PC-3 (cell line): Measurements from ENCODE around the gene P3H3. TPM values are rescaled to one million over a fixed set of nuclear protein-coding genes. Genes with fewer than 3 reads are reported as not detected.
A peak's percentile ranks its signal among the peaks of the same experiment; 100 is the strongest.
"Not testable (repeated sequence)": the region's sequence is repeated elsewhere in the genome, so short reads cannot be mapped to it uniquely, and the experiment has no call there.

Experiments used
- ATAC-seq: fragments of 200-7000 bp; cut with Tn5 transposase; 2 replicates; pipeline ENCODE4 v1.9.1; 2020; ENCODE audit warnings: mild to moderate bottlenecking, moderate library complexity
- BruUV-seq: library from RNA; stranded (reverse); fragments of 400-500 nt; replicated peaks from 2 replicates; lab custom pipeline; 2021; lab: Mats Ljungman, UMichigan
- CTCF ChIA-PET: fragments of 300-600 bp; sonication (Branson Sonifier 250); formaldehyde crosslinking; loops from one replicate; lab custom pipeline; 2022; ENCODE audit warnings: antibody characterized with exemption; lab: Charles Lee
- POLR2A ChIA-PET: fragments of 300-600 bp; sonication (Branson Sonifier 250); formaldehyde crosslinking; loops from one replicate; lab custom pipeline; 2022; ENCODE audit warnings: antibody characterized with exemption; ENCODE audit not compliant: unreplicated experiment; lab: Charles Lee
- DNase-seq: peaks from one replicate; pipeline ENCODE4 v3.0.0-alpha.2; 2015
- H2AFZ ChIP-seq: fragments of 300-600 bp; sonication (generic); 2 replicates; pipeline ENCODE4 v1.6.0; 2016; ENCODE audit warnings: antibody characterized with exemption, low read length
- H3F3A ChIP-seq: fragments of 300-600 bp; sonication (generic); one replicate; pipeline ENCODE4 v1.6.0; 2017; ENCODE audit warnings: antibody characterized with exemption, low read length, control low read depth, mild to moderate bottlenecking; ENCODE audit not compliant: unreplicated experiment
- H3K27ac ChIP-seq: fragments of 300-600 bp; sonication (generic); 2 replicates; pipeline ENCODE4 v1.5.1; 2016; ENCODE audit warnings: mild to moderate bottlenecking, low read length
- H3K27me3 ChIP-seq: fragments of 300-600 bp; sonication (generic); 2 replicates; pipeline ENCODE4 v1.6.1; 2016; ENCODE audit warnings: low read length, mixed read lengths
- H3K36me3 ChIP-seq: fragments of 300-600 bp; sonication (generic); 2 replicates; pipeline ENCODE4 v1.6.1; 2016; ENCODE audit warnings: low read depth, mixed run types, low read length, mixed read lengths
- H3K4me1 ChIP-seq: fragments of 300-600 bp; sonication (generic); 2 replicates; pipeline ENCODE4 v1.5.1; 2016; ENCODE audit warnings: low read length; ENCODE audit not compliant: insufficient read depth
- H3K4me2 ChIP-seq: fragments of 300-600 bp; sonication (generic); 2 replicates; pipeline ENCODE4 v1.6.0; 2016; ENCODE audit warnings: low read length
- H3K4me3 ChIP-seq: fragments of 300-600 bp; sonication (generic); 2 replicates; pipeline ENCODE4 v1.5.1; 2016; ENCODE audit warnings: mild to moderate bottlenecking, low read length, mixed read lengths
- H3K79me2 ChIP-seq: fragments of 300-600 bp; sonication (generic); 2 replicates; pipeline ENCODE4 v1.6.1; 2017; ENCODE audit warnings: low read length, mixed read lengths
- H3K9ac ChIP-seq: fragments of 300-600 bp; sonication (generic); 2 replicates; pipeline ENCODE4 v1.6.0; 2016; ENCODE audit warnings: mild to moderate bottlenecking, low read length
- H3K9me2 ChIP-seq: fragments of 300-600 bp; sonication (generic); replicated peaks from 2 replicates; pipeline ENCODE4 v1.6.1; 2016; ENCODE audit warnings: mixed run types, low read length, mixed read lengths
- H3K9me3 ChIP-seq: fragments of 300-600 bp; sonication (generic); 2 replicates; pipeline ENCODE4 v1.6.1; 2016; ENCODE audit warnings: low read length, mixed read lengths
- H4K20me1 ChIP-seq: fragments of 300-600 bp; sonication (generic); 2 replicates; pipeline ENCODE4 v1.6.1; 2016; ENCODE audit warnings: low read length, mixed read lengths
- CTCF ChIP-seq: fragments of 300-600 bp; sonication (generic); conservative IDR thresholded peaks from 2 replicates; pipeline ENCODE4 v1.5.1; 2017; ENCODE audit warnings: antibody characterized with exemption, low read depth, mild to moderate bottlenecking, low read length
- EZH2 ChIP-seq: fragments of 300-600 bp; sonication (generic); IDR thresholded peaks from one replicate; pipeline ENCODE4 v1.6.1; 2017; ENCODE audit warnings: antibody characterized with exemption, mild to moderate bottlenecking, low read length; ENCODE audit not compliant: unreplicated experiment
- EZH2phosphoT487 ChIP-seq: fragments of 300-600 bp; sonication (generic); IDR thresholded peaks from 2 replicates; pipeline ENCODE4 v1.6.1; 2018; ENCODE audit warnings: mild to moderate bottlenecking, antibody characterized with exemption, low read length, borderline replicate concordance
- intact Hi-C: fragments of 100-400 bp; cut with micrococcal nuclease; formaldehyde crosslinking; loops from 2 replicates; pipeline ENCODE4 v1.9.0; 2023
- total RNA-seq: library from RNA; depleted of rRNA; stranded (reverse); fragments of >200 nt; gene quantifications from 2 replicates; pipeline ENCODE4 v1.2.3, GENCODE V29; 2014

P3H3 gene
- total RNA-seq, 1 experiment from 2014 or later: 9.3 TPM

- H2AFZ ChIP-seq: no peak overlapping the region
- H3K27me3 ChIP-seq: no peaks in the 10 kb centered on the region
- H3F3A ChIP-seq: peaks cover 3% of the 10 kb centered on the region
- H3K79me2 ChIP-seq: peaks cover 28% of the 10 kb centered on the region
- peak overlapping the region; percentile 98 for H3K4me2 ChIP-seq
- H3K4me1 ChIP-seq: peaks cover 38% of the 10 kb centered on the region
- TF ChIP-seq CTCF (peak; percentile 77), EZH2phosphoT487 (no peak), EZH2 (no peak)
- peak overlapping the region; percentile 97 for H3K4me3 ChIP-seq
- peak; percentile 83 for DNase-seq
- no peaks in the 10 kb centered on the region for H3K9me2 ChIP-seq
- H3K27ac ChIP-seq: no peak overlapping the region
- H3K9ac ChIP-seq: peak overlapping the region; percentile 97; the same call in 1 of the 2 replicates
- ATAC-seq: no peak; the same call in 1 of the 2 replicates
- CTCF ChIA-PET: interaction anchor here (0.5 to 1.5 kb wide), 7 partner anchors 17 to 96 kb away, joined by 3 to 16 read pairs (median 4); partner anchors contain the start of genes C12orf57, CDCA3, RNU7-1 and USP5
- peaks cover 23% of the 10 kb centered on the region for H3K36me3 ChIP-seq
- H3K9me3 ChIP-seq: no peaks in the 10 kb centered on the region
- no TSS peak for BruUV-seq
- intact Hi-C loops: loop anchor here (5.0 kb wide), 1 partner anchor 58 kb away; the partner anchor contains the start of gene ATN1
- POLR2A ChIA-PET: interaction anchor here (0.6 kb wide), 1 partner anchor 56 kb away, joined by 3 read pairs; no protein-coding TSS in a partner anchor
- peaks cover 23% of the 10 kb centered on the region for H4K20me1 ChIP-seq
These were observed 41.1 kb downstream of the P3H3 start for GRCh38 chr12:6869049-6870021.

GRCh38 chr12:6870304-6870703 is 42.1 kb downstream of the P3H3 start:
- intact Hi-C loops, H3K4me3 ChIP-seq, H2AFZ ChIP-seq, H3K9me3 ChIP-seq, H3F3A ChIP-seq, H3K9ac ChIP-seq, H3K27ac ChIP-seq, H3K27me3 ChIP-seq, H3K9me2 ChIP-seq, BruUV-seq, H3K4me2 ChIP-seq, DNase-seq, ATAC-seq: not testable (repeated sequence)
- H4K20me1 ChIP-seq: peaks cover 23% of the 10 kb centered on the region
- CTCF ChIA-PET: interaction anchor here (1.5 kb wide), 1 partner anchor 21 kb away, joined by 16 read pairs; no protein-coding TSS in a partner anchor
- POLR2A ChIA-PET: interaction anchor here (0.7 kb wide), 1 partner anchor 18 kb away, joined by 9 read pairs; no protein-coding TSS in a partner anchor
- H3K4me1 ChIP-seq: peaks cover 38% of the 10 kb centered on the region
- peaks cover 33% of the 10 kb centered on the region for H3K79me2 ChIP-seq
- peaks cover 23% of the 10 kb centered on the region for H3K36me3 ChIP-seq

- ChIA-PET CTCF (interaction anchor here (0.5 to 1.9 kb wide), 3 partner anchors 19 to 228 kb away, joined by 4 to 12 read pairs (median 4); partner anchors contain the start of gene USP5), POLR2A (interaction anchor here (0.5 to 0.6 kb wide), 4 partner anchors 17 to 240 kb away, joined by 3 to 15 read pairs (median 4); no protein-coding TSS in a partner anchor)
- no TSS peak for BruUV-seq
- Histone ChIP-seq H3K27me3 (no peaks in the 10 kb centered on the region), H3F3A (peaks cover 3% of the 10 kb centered on the region), H2AFZ (no peak overlapping the region), H3K9ac (no peak overlapping the region), H4K20me1 (peaks cover 23% of the 10 kb centered on the region), H3K79me2 (peaks cover 33% of the 10 kb centered on the region), H3K4me1 (peaks cover 38% of the 10 kb centered on the region), H3K4me2 (peak overlapping the region; percentile 98), H3K9me3 (no peaks in the 10 kb centered on the region), H3K27ac (no peak overlapping the region), H3K36me3 (peaks cover 23% of the 10 kb centered on the region), H3K9me2 (no peaks in the 10 kb centered on the region), H3K4me3 (peak overlapping the region; percentile 78)
- ATAC-seq (peak; percentile 50), DNase-seq (peak; percentile 69)
- intact Hi-C loops: no loop called here
- no peak for TF ChIP-seq EZH2
- no peak for TF ChIP-seq CTCF
- TF ChIP-seq EZH2phosphoT487: no peak
These were observed 43.1 kb downstream of the P3H3 start for GRCh38 chr12:6871052-6871957.
